Caco-2 (cell line): Measurements from ENCODE around the gene NOS1AP. TPM values are rescaled to one million over a fixed set of nuclear protein-coding genes. Genes with fewer than 3 reads are reported as not detected.
"Not testable (repeated sequence)": the region's sequence is repeated elsewhere in the genome, so short reads cannot be mapped to it uniquely, and the experiment has no call there.

Experiments
- BruUV-seq: library from RNA; stranded (reverse); fragments of 400-500 nt; replicated peaks from 2 replicates; lab custom pipeline; 2021; lab: Mats Ljungman, UMichigan
- CTCF ChIA-PET: fragments of 300-600 bp; sonication (Branson Sonifier 250); formaldehyde crosslinking; loops from one replicate; lab custom pipeline; 2022; ENCODE audit warnings: antibody characterized with exemption; lab: Charles Lee
- POLR2A ChIA-PET: fragments of 300-600 bp; sonication (Branson Sonifier 250); formaldehyde crosslinking; loops from one replicate; lab custom pipeline; 2022; ENCODE audit warnings: antibody characterized with exemption; lab: Charles Lee
- DNase-seq, 2 experiments: peaks; one replicate each; pipeline versions ENCODE4 v3.0.0 to v3.0.0-alpha.2; 2020 to 2022
- H3K27me3 ChIP-seq: replicated peaks from 2 replicates; pipeline ENCODE4 v1.6.0; 2011; ENCODE audit warnings: low read length; ENCODE audit not compliant: control insufficient read depth, insufficient read depth
- H3K36me3 ChIP-seq: 2 replicates; pipeline ENCODE4 v1.5.1; 2011; ENCODE audit warnings: low read length; ENCODE audit not compliant: control insufficient read depth, insufficient read depth
- H3K4me1 ChIP-seq: fragments of 250-450 bp; sonication (Bioruptor Pico); 2 replicates; pipeline ENCODE4 v1.5.1; 2020; ENCODE audit warnings: mild to moderate bottlenecking
- H3K4me3 ChIP-seq: 2 replicates; pipeline ENCODE4 v1.5.1; 2011; ENCODE audit warnings: low read depth, mild to moderate bottlenecking, control low read depth, low read length
- H3K9me3 ChIP-seq: fragments of 250-450 bp; sonication (Bioruptor Pico); 2 replicates; pipeline ENCODE4 v1.5.1; 2020; ENCODE audit warnings: mild to moderate bottlenecking, moderate library complexity
- H3K27ac Mint-ChIP-seq: one replicate; pipeline ENCODE4 v1.8.0; 2022; ENCODE audit warnings: mixed read lengths; ENCODE audit not compliant: unreplicated experiment
- H3K27me3 Mint-ChIP-seq: one replicate; pipeline ENCODE4 v1.8.0; 2022; ENCODE audit warnings: mixed read lengths; ENCODE audit not compliant: insufficient read depth, unreplicated experiment
- H3K36me3 Mint-ChIP-seq: one replicate; pipeline ENCODE4 v1.8.0; 2022; ENCODE audit warnings: mild to moderate bottlenecking, mixed read lengths; ENCODE audit not compliant: insufficient read depth, unreplicated experiment
- H3K4me1 Mint-ChIP-seq: one replicate; pipeline ENCODE4 v1.8.0; 2022; ENCODE audit warnings: low read depth, mixed read lengths; ENCODE audit not compliant: unreplicated experiment
- H3K4me3 Mint-ChIP-seq: one replicate; pipeline ENCODE4 v1.8.0; 2022; ENCODE audit warnings: mild to moderate bottlenecking, moderate library complexity, mixed read lengths; ENCODE audit not compliant: unreplicated experiment
- H3K9me3 Mint-ChIP-seq: one replicate; pipeline ENCODE4 v1.8.0; 2022; ENCODE audit warnings: mixed read lengths; ENCODE audit not compliant: unreplicated experiment
- intact Hi-C: fragments of 100-400 bp; cut with micrococcal nuclease; formaldehyde crosslinking; loops from one replicate; pipeline ENCODE4 v1.10.0; 2022; ENCODE audit not compliant: unreplicated experiment
- total RNA-seq: library from RNA; stranded (reverse); gene quantifications from 2 replicates; pipeline ENCODE4 v1.2.3, GENCODE V29; 2022
- TF ChIP-seq, protein P1 (sequence below), 2 experiments: fragments of 200-600 bp in 1 of 2; IDR thresholded peaks; 1 replicate in 1 of 2; 2 replicates in 1 of 2; pipeline versions ENCODE4 v1.5.1 to v1.8.0; 2011 to 2022; ENCODE audit warnings: antibody characterized with exemption in 1 of 2, control low read depth in 1 of 2, inconsistent platforms in 1 of 2, low read depth in 1 of 2, low read length in 1 of 2, mild to moderate bottlenecking in 1 of 2, moderate library complexity in 1 of 2; ENCODE audit not compliant: insufficient read depth in 1 of 2, severe bottlenecking in 1 of 2, unreplicated experiment in 1 of 2

NOS1AP gene
- total RNA-seq, 1 experiment from 2014 or later: 5.5 TPM

GRCh38 chr1:162046921-162047320, 22.6 kb upstream of the NOS1AP start:
- ChIA-PET POLR2A (no interaction called here), CTCF (no interaction called here)

GRCh38 chr1:162053949-162054348, 15.5 kb upstream of the NOS1AP start:
- H3K27me3 ChIP-seq, H3K36me3 ChIP-seq, H3K4me3 ChIP-seq, DNase-seq, H3K4me3 Mint-ChIP-seq, H3K4me1 ChIP-seq, CTCF ChIA-PET, H3K9me3 Mint-ChIP-seq, POLR2A ChIA-PET, H3K27me3 Mint-ChIP-seq, H3K36me3 Mint-ChIP-seq, intact Hi-C loops, H3K9me3 ChIP-seq, BruUV-seq, H3K4me1 Mint-ChIP-seq, H3K27ac Mint-ChIP-seq: not testable (repeated sequence)

More at GRCh38 chr1:162046921-162047320, 22.6 kb upstream of the NOS1AP start:
- H3K27ac Mint-ChIP-seq: no peak overlapping the region
- H3K27me3 ChIP-seq: no peaks in the 10 kb centered on the region
- no peak overlapping the region for H3K4me3 ChIP-seq
- intact Hi-C loops: no loop called here
- BruUV-seq: no TSS peak
- H3K4me1 Mint-ChIP-seq: no peaks in the 10 kb centered on the region
- H3K9me3 Mint-ChIP-seq: no peaks in the 10 kb centered on the region
- no peaks in the 10 kb centered on the region for H3K4me1 ChIP-seq
- H3K36me3 ChIP-seq: no peaks in the 10 kb centered on the region
- DNase-seq: no peak
- no peak overlapping the region for H3K4me3 Mint-ChIP-seq
- TF ChIP-seq, protein P1, sequence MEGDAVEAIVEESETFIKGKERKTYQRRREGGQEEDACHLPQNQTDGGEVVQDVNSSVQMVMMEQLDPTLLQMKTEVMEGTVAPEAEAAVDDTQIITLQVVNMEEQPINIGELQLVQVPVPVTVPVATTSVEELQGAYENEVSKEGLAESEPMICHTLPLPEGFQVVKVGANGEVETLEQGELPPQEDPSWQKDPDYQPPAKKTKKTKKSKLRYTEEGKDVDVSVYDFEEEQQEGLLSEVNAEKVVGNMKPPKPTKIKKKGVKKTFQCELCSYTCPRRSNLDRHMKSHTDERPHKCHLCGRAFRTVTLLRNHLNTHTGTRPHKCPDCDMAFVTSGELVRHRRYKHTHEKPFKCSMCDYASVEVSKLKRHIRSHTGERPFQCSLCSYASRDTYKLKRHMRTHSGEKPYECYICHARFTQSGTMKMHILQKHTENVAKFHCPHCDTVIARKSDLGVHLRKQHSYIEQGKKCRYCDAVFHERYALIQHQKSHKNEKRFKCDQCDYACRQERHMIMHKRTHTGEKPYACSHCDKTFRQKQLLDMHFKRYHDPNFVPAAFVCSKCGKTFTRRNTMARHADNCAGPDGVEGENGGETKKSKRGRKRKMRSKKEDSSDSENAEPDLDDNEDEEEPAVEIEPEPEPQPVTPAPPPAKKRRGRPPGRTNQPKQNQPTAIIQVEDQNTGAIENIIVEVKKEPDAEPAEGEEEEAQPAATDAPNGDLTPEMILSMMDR (IDR thresholded peaks at IDR 0.05; ENCODE audit: insufficient read depth in 1 of 2, low read depth in 1 of 2, low read length in 1 of 2, severe bottlenecking in 1 of 2, unreplicated experiment in 1 of 2): no peak
- H3K9me3 ChIP-seq: no peaks in the 10 kb centered on the region
- no peaks in the 10 kb centered on the region for H3K36me3 Mint-ChIP-seq
- peaks cover 2% of the 10 kb centered on the region for H3K27me3 Mint-ChIP-seq

DNA sequence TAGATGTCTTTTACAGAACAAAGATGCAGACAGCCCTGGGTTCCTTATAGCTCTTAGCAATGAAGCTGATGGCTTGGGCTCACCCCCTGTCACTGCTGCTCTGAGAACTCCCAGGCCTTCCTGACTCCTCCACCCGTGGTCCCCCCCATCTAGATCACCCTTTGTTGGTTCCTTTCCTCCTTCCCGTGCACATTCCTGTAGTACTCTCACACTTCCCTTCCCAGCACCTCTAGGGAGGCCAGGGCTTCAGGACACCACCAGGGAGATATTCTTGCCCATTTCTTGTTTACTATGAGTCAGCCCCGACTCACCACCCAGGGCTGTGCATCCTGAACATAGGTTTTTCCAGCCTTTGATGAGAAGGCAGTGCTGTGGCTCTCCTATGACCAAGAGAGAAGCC, 14.4 kb upstream of the NOS1AP start:
- Mint-ChIP-seq H3K36me3 (no peaks in the 10 kb centered on the region), H3K4me3 (no peak overlapping the region), H3K27me3 (no peaks in the 10 kb centered on the region), H3K9me3 (no peaks in the 10 kb centered on the region), H3K4me1 (peaks cover 7% of the 10 kb centered on the region), H3K27ac (no peak overlapping the region)
- intact Hi-C loops: loop anchor here (5.0 kb wide), 1 partner anchor 92 kb away; no protein-coding TSS in a partner anchor
- H3K27me3 ChIP-seq: no peaks in the 10 kb centered on the region
- TF ChIP-seq, protein P1 (IDR thresholded peaks at IDR 0.05; ENCODE audit: insufficient read depth in 1 of 2, low read depth in 1 of 2, low read length in 1 of 2, severe bottlenecking in 1 of 2, unreplicated experiment in 1 of 2): no peak
- no peaks in the 10 kb centered on the region for H3K4me1 ChIP-seq
- no peak for DNase-seq
- H3K4me3 ChIP-seq: no peak overlapping the region
- CTCF ChIA-PET: no interaction called here
- POLR2A ChIA-PET: no interaction called here
- H3K36me3 ChIP-seq: no peaks in the 10 kb centered on the region
- no TSS peak for BruUV-seq
- no peaks in the 10 kb centered on the region for H3K9me3 ChIP-seq
